ENCODE data around the gene EEFSEC. TPM values are rescaled to one million over a fixed set of nuclear protein-coding genes. Genes with fewer than 3 reads are reported as not detected.

EEFSEC gene
- total and polyA plus RNA-seq, 2 of the 8 experiments (the other 6 are each of a cell fraction or from before 2014, with no cell fraction given): 13.1 to 19.8 TPM

GRCh38 chr3:128153156-128154041 lies at the start of gene EEFSEC (continued):
- TF ChIP-seq CTCF (IDR thresholded peaks at IDR 0.05; ENCODE audit: control extremely low read depth in 1 of 3, insufficient read depth in 1 of 3, low read depth in 1 of 3, low read length in 3 of 3) (no peak), KDM4A (IDR thresholded peaks at IDR 0.05; ENCODE audit: low read depth, low read length, severe bottlenecking) (peak; percentile 93), ATF2 (IDR thresholded peaks at IDR 0.05; ENCODE audit: low read length) (no peak), E2F6 (IDR thresholded peaks at IDR 0.05) (peak; percentile 48), HDAC6 (IDR thresholded peaks at IDR 0.05; ENCODE audit: low read depth, low read length) (no peak), SUZ12 (IDR thresholded peaks at IDR 0.05; ENCODE audit: low read length) (no peak), SIN3A (conservative IDR thresholded peaks at IDR 0.05 in 1 of 2, IDR thresholded peaks at IDR 0.05 in 1 of 2; ENCODE audit: low read depth in 1 of 2, low read length in 2 of 2) (peak; percentile 25 to 43; a peak in 1 of 4 replicates), GABPA (IDR thresholded peaks at IDR 0.05; ENCODE audit: borderline replicate concordance, insufficient read depth, low read length) (peak; percentile 90; the same call in 1 of the 2 replicates), CHD2 (IDR thresholded peaks at IDR 0.05; ENCODE audit: low read length) (0 out of 2 replicates have a peak, but pooled peaks have one; percentile 19), PHF8 (conservative IDR thresholded peaks at IDR 0.05; ENCODE audit: low read depth, low read length) (peak; percentile 89), RNF2 (IDR thresholded peaks at IDR 0.05; ENCODE audit: borderline replicate concordance, low read depth, low read length, missing control alignments, poor library complexity, severe bottlenecking) (no peak), SIRT6 (IDR thresholded peaks at IDR 0.05; ENCODE audit: low read length) (no peak), EZH2 (IDR thresholded peaks at IDR 0.05; ENCODE audit: low read depth, low read length, severe bottlenecking) (no peak), SRF (IDR thresholded peaks at IDR 0.05; ENCODE audit: low read depth, low read length) (0 out of 2 replicates have a peak, but pooled peaks have one; percentile 36), TBP (IDR thresholded peaks at IDR 0.05; ENCODE audit: low read depth, low read length) (peak; percentile 79), POLR2AphosphoS5 (IDR thresholded peaks at IDR 0.05; ENCODE audit: low read depth, low read length) (no peak; the same call in 1 of the 2 replicates), SP1 (IDR thresholded peaks at IDR 0.05; ENCODE audit: low read depth, low read length) (peak; percentile 75; the same call in 1 of the 2 replicates)
